IMR-90 (cell line): ENCODE results near the gene DUOX2. TPM values are rescaled to one million over a fixed set of nuclear protein-coding genes. Genes with fewer than 3 reads are reported as not detected.

Source experiments
- ATAC-seq: fragments of 200-7000 bp; cut with Tn5 transposase; 2 replicates; pipeline ENCODE4 v1.9.1; 2020; ENCODE audit warnings: low read depth, mild to moderate bottlenecking, moderate library complexity
- BruUV-seq: library from RNA; stranded (reverse); fragments of 400-500 nt; replicated peaks from 2 replicates; lab custom pipeline; 2021; lab: Mats Ljungman, UMichigan
- CTCF ChIA-PET: fragments of 300-600 bp; formaldehyde crosslinking; extraction: SDS; loops from one replicate; lab custom pipeline; 2021; ENCODE audit warnings: antibody characterized with exemption; lab: Yijun Ruan, JAX
- POLR2A ChIA-PET: fragments of 300-600 bp; sonication (Branson Sonifier 250); formaldehyde crosslinking; loops from one replicate; lab custom pipeline; 2022; ENCODE audit warnings: antibody characterized with exemption; ENCODE audit not compliant: unreplicated experiment; lab: Charles Lee
- DNase-seq: peaks from one replicate; pipeline ENCODE4 v3.0.0; 2013
- H2AFZ ChIP-seq: replicated peaks from 2 replicates; pipeline ENCODE3; 2013; ENCODE audit warnings: low read length, mild to moderate bottlenecking; ENCODE audit not compliant: poor library complexity
- H2AK5ac ChIP-seq: 2 replicates; pipeline ENCODE4 v1.6.1; 2013; ENCODE audit warnings: low read depth, low read length, inconsistent platforms
- H2AK9ac ChIP-seq: replicated peaks from 2 replicates; pipeline ENCODE3; 2013; ENCODE audit warnings: mild to moderate bottlenecking, low read depth, low read length, moderate library complexity; ENCODE audit not compliant: poor library complexity
- H2BK120ac ChIP-seq: 2 replicates; pipeline ENCODE4 v1.6.1; 2013; ENCODE audit warnings: low read depth, low read length, inconsistent platforms
- H2BK15ac ChIP-seq: 3 replicates; pipeline ENCODE4 v1.6.1; 2013; ENCODE audit warnings: low read depth, low read length, inconsistent platforms
- H2BK20ac ChIP-seq: 2 replicates; pipeline ENCODE4 v1.6.1; 2013; ENCODE audit warnings: low read depth, mild to moderate bottlenecking, inconsistent platforms, low read length, moderate library complexity
- H2BK5ac ChIP-seq: 2 replicates; pipeline ENCODE4 v1.6.1; 2013; ENCODE audit warnings: mild to moderate bottlenecking, low read depth, low read length, inconsistent platforms; ENCODE audit not compliant: poor library complexity, severe bottlenecking
- H3K14ac ChIP-seq: replicated peaks from 2 replicates; pipeline ENCODE4 v1.6.1; 2013; ENCODE audit warnings: low read depth, low read length, inconsistent platforms
- H3K18ac ChIP-seq: 2 replicates; pipeline ENCODE4 v1.6.1; 2013; ENCODE audit warnings: low read depth, low read length, control low read depth
- H3K23ac ChIP-seq: 2 replicates; pipeline ENCODE4 v1.6.1; 2013; ENCODE audit warnings: low read depth, low read length, inconsistent platforms
- H3K27ac ChIP-seq: 2 replicates; pipeline ENCODE4 v1.5.1; 2013; ENCODE audit warnings: mild to moderate bottlenecking, control low read depth, low read length; ENCODE audit not compliant: insufficient read depth
- H3K27me3 ChIP-seq: 2 replicates; pipeline ENCODE4 v1.6.1; 2013; ENCODE audit warnings: low read length; ENCODE audit not compliant: control insufficient read depth, insufficient read depth
- H3K36me3 ChIP-seq: 2 replicates; pipeline ENCODE4 v1.6.1; 2013; ENCODE audit warnings: low read length, mixed read lengths; ENCODE audit not compliant: control insufficient read depth, insufficient read depth
- H3K4ac ChIP-seq: 2 replicates; pipeline ENCODE4 v1.6.1; 2013; ENCODE audit warnings: low read depth, low read length, inconsistent platforms
- H3K4me1 ChIP-seq: 2 replicates; pipeline ENCODE4 v1.6.1; 2013; ENCODE audit warnings: low read length, mixed read lengths; ENCODE audit not compliant: control insufficient read depth, insufficient read depth
- H3K4me2 ChIP-seq: 2 replicates; pipeline ENCODE4 v1.6.1; 2013; ENCODE audit warnings: low read depth, mild to moderate bottlenecking, control low read depth, low read length, moderate library complexity
- H3K4me3 ChIP-seq: 2 replicates; pipeline ENCODE4 v1.5.1; 2013; ENCODE audit warnings: low read depth, mild to moderate bottlenecking, control low read depth, low read length, moderate library complexity; ENCODE audit not compliant: insufficient read depth
- H3K56ac ChIP-seq: 2 replicates; pipeline ENCODE4 v1.6.1; 2013; ENCODE audit warnings: low read length, inconsistent platforms; ENCODE audit not compliant: insufficient read depth; ENCODE audit errors: extremely low read depth
- H3K79me1 ChIP-seq, 2 experiments: 2 replicates each; pipeline ENCODE4 v1.6.1; 2013; ENCODE audit warnings: low read length in 2 of 2, inconsistent platforms in 1 of 2, low read depth in 1 of 2
- H3K9ac ChIP-seq: 2 replicates; pipeline ENCODE4 v1.6.1; 2013; ENCODE audit warnings: low read depth, low read length, control low read depth
- H3K9me1 ChIP-seq: 2 replicates; pipeline ENCODE4 v1.6.1; 2013; ENCODE audit warnings: low read length, inconsistent platforms; ENCODE audit not compliant: insufficient read depth
- H3K9me3 ChIP-seq: 2 replicates; pipeline ENCODE4 v1.6.1; 2013; ENCODE audit warnings: low read length; ENCODE audit not compliant: control insufficient read depth, insufficient read depth
- H4K20me1 ChIP-seq: 2 replicates; pipeline ENCODE4 v1.6.1; 2013; ENCODE audit warnings: low read length, inconsistent platforms; ENCODE audit not compliant: insufficient read depth
- H4K5ac ChIP-seq: 2 replicates; pipeline ENCODE4 v1.6.1; 2013; ENCODE audit warnings: mild to moderate bottlenecking, low read depth, low read length, control low read depth
- H4K8ac ChIP-seq, 2 experiments: 2 replicates each; pipeline ENCODE4 v1.6.1; 2013; ENCODE audit warnings: low read depth in 2 of 2, low read length in 2 of 2, control low read depth in 1 of 2, inconsistent platforms in 1 of 2
- H4K91ac ChIP-seq: 2 replicates; pipeline ENCODE4 v1.6.1; 2013; ENCODE audit warnings: low read depth, low read length, inconsistent platforms; ENCODE audit not compliant: insufficient read depth
- NFE2L2 ChIP-seq: fragments of 150-350 bp; IDR thresholded peaks from 2 replicates; pipeline ENCODE4 v1.6.1; 2016; ENCODE audit warnings: low read depth, mild to moderate bottlenecking, low read length
- RAD21 ChIP-seq: IDR thresholded peaks from 2 replicates; pipeline ENCODE4 v1.6.1; 2012; ENCODE audit warnings: low read length, improper control_type of control experiment
- WGBS, 2 experiments: methylation state at CpG; one replicate each; pipeline versions ENCODE4 v1.1.5 to v1.1.7; 2013; ENCODE audit warnings: missing lambda C conversion rate in 2 of 2; ENCODE audit not compliant: insufficient read length in 1 of 2; ENCODE audit errors: extremely low coverage in 2 of 2; 5-methylcytosine and 5-hydroxymethylcytosine counted together
- dilution Hi-C: fragments of 300-500 bp; cut with HindIII; formaldehyde crosslinking; loops from one replicate; pipeline ENCODE4 v1.14.3; 2018; ENCODE audit warnings: low sequenced_read_pairs; ENCODE audit not compliant: unreplicated experiment
- in situ Hi-C: fragments of 300-500 bp; cut with MboI; formaldehyde crosslinking; loops from 3 replicates; pipeline ENCODE4 v1.14.3; 2019; ENCODE audit warnings: low sequenced_read_pairs, inconsistent platforms, mixed read lengths
- intact Hi-C: fragments of 100-400 bp; cut with micrococcal nuclease; formaldehyde crosslinking; loops from 2 replicates; pipeline ENCODE4 v1.10.0; 2022
- polyA plus RNA-seq, 3 experiments: library from polyadenylated mRNA; depleted of rRNA; stranded (reverse); fragments of >200 nt; gene quantifications; 2 replicates each; pipeline ENCODE4 v1.2.3, GENCODE V29; 2012; ENCODE audit warnings: low replicate concordance in 1 of 3
- total RNA-seq: library from RNA; depleted of rRNA; stranded (reverse); fragments of >200 nt; gene quantifications from 2 replicates; pipeline ENCODE4 v1.2.3, GENCODE V29; 2012
- TF ChIP-seq, protein P1 (sequence below): conservative IDR thresholded peaks from 2 replicates; pipeline ENCODE4 v1.5.1; 2012; ENCODE audit warnings: mild to moderate bottlenecking, low read depth, low read length, improper control_type of control experiment
- TF ChIP-seq, protein P2 (sequence below): fragments of 150-350 bp; IDR thresholded peaks from 2 replicates; pipeline ENCODE4 v1.6.1; 2016; ENCODE audit warnings: low read depth, mild to moderate bottlenecking, low read length, moderate library complexity, borderline replicate concordance

The DUOX2 gene
- total and polyA plus RNA-seq, 2 of the 4 experiments (the other 2 are of a cell fraction), result not detected

DNA sequence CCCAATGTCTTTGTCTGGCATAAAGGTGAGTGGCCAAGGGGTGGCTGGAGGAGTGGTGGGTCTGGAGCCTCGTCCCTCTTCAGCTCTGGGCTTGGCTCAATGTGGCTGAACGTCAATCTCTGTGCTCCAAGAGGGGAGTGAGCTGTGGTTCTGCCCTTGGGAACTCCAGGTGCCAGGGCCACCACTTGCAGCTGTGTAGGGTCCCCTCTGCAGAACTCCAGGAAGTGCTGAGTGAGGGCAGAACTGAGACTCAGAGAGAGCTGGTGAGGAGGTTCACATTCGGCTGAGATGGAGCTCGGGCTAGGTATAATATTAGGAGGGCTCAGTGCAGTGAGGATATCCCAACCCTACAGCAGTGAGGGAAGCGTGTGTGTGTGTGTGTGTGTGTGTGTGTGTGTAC, 27.4 kb upstream of the DUOX2 start:
- no peak overlapping the region for H3K9ac ChIP-seq
- H4K5ac ChIP-seq, result no peak overlapping the region
- intact Hi-C loops, result no loop called here
- H3K14ac ChIP-seq, result no peak overlapping the region
- H4K91ac ChIP-seq, result no peak overlapping the region
- no peak overlapping the region for H2BK20ac ChIP-seq
- no CpG with 5 or more reads among the region's 5 CpGs for WGBS, 2 experiments
- no peaks in the 10 kb centered on the region for H4K20me1 ChIP-seq
- no peak overlapping the region for H2BK5ac ChIP-seq
- no peaks in the 10 kb centered on the region for H3K4me1 ChIP-seq
- no peak overlapping the region for H3K4ac ChIP-seq
- no peak overlapping the region for H3K27ac ChIP-seq
- H3K23ac ChIP-seq, result no peak overlapping the region
- no peaks in the 10 kb centered on the region for H3K79me1 ChIP-seq
- H2BK15ac ChIP-seq, result no peak overlapping the region
- dilution Hi-C loops, result no loop called here
- POLR2A ChIA-PET, result no interaction called here
- H2AFZ ChIP-seq, result peak overlapping the region; percentile 32
- ATAC-seq, result no peak
- CTCF ChIA-PET, result no interaction called here
- TF ChIP-seq NFE2L2 (no peak), RAD21 (no peak)
- TF ChIP-seq, protein P1, sequence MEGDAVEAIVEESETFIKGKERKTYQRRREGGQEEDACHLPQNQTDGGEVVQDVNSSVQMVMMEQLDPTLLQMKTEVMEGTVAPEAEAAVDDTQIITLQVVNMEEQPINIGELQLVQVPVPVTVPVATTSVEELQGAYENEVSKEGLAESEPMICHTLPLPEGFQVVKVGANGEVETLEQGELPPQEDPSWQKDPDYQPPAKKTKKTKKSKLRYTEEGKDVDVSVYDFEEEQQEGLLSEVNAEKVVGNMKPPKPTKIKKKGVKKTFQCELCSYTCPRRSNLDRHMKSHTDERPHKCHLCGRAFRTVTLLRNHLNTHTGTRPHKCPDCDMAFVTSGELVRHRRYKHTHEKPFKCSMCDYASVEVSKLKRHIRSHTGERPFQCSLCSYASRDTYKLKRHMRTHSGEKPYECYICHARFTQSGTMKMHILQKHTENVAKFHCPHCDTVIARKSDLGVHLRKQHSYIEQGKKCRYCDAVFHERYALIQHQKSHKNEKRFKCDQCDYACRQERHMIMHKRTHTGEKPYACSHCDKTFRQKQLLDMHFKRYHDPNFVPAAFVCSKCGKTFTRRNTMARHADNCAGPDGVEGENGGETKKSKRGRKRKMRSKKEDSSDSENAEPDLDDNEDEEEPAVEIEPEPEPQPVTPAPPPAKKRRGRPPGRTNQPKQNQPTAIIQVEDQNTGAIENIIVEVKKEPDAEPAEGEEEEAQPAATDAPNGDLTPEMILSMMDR, result no peak
- TF ChIP-seq, protein P2, sequence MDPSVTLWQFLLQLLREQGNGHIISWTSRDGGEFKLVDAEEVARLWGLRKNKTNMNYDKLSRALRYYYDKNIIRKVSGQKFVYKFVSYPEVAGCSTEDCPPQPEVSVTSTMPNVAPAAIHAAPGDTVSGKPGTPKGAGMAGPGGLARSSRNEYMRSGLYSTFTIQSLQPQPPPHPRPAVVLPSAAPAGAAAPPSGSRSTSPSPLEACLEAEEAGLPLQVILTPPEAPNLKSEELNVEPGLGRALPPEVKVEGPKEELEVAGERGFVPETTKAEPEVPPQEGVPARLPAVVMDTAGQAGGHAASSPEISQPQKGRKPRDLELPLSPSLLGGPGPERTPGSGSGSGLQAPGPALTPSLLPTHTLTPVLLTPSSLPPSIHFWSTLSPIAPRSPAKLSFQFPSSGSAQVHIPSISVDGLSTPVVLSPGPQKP, result no peak
- BruUV-seq, result no TSS peak
- no peak overlapping the region for H3K4me2 ChIP-seq
- no peaks in the 10 kb centered on the region for H3K9me1 ChIP-seq
- H3K4me3 ChIP-seq, result no peak overlapping the region
- H3K36me3 ChIP-seq, result no peaks in the 10 kb centered on the region
- in situ Hi-C loops, result no loop called here
- H4K8ac ChIP-seq, result no peak overlapping the region
- peaks cover 49% of the 10 kb centered on the region for H3K27me3 ChIP-seq
- H3K56ac ChIP-seq, result no peak overlapping the region
- H2AK5ac ChIP-seq, result no peak overlapping the region
- H2AK9ac ChIP-seq, result no peak overlapping the region
- no peaks in the 10 kb centered on the region for H3K9me3 ChIP-seq
- H2BK120ac ChIP-seq, result no peak overlapping the region
- no peak for DNase-seq
- no peak overlapping the region for H3K18ac ChIP-seq
